Astrocyte of the cerebellum (primary cell): ENCODE measurements around the gene DPYD.

ENCODE experiments used
- DNase-seq: peaks from one replicate; pipeline ENCODE4 v3.0.0-alpha.2; 2011; ENCODE audit warnings: low read depth
- H3K4me3 ChIP-seq: 2 replicates; pipeline ENCODE4 v1.5.1; 2011; ENCODE audit warnings: mild to moderate bottlenecking, low read depth, low read length, moderate library complexity
- CTCF ChIP-seq: IDR thresholded peaks from 2 replicates; pipeline ENCODE4 v1.5.1; 2012; ENCODE audit warnings: low read length, low read depth, moderate library complexity, mild to moderate bottlenecking; ENCODE audit errors: missing control alignments
- in situ Hi-C: cut with HindIII; loops from 2 replicates; pipeline ENCODE4 v1.10.0; 2017; ENCODE audit warnings: low sequenced_read_pairs

Gene DPYD

GRCh38 chr1:97745912-97746311, 174.9 kb downstream of the DPYD start:
- no peak for DNase-seq
- H3K4me3 ChIP-seq = no peak overlapping the region
- no peak for TF ChIP-seq CTCF
- in situ Hi-C loops = no loop called here

- no peak overlapping the region for H3K4me3 ChIP-seq
- TF ChIP-seq CTCF = no peak
- no peak for DNase-seq
- in situ Hi-C loops = no loop called here
These were observed 175.9 kb downstream of the DPYD start for GRCh38 chr1:97744977-97745376.

GRCh38 chr1:97743129-97743528, 177.7 kb downstream of the DPYD start:
- DNase-seq = no peak
- no peak for TF ChIP-seq CTCF
- H3K4me3 ChIP-seq = no peak overlapping the region
- in situ Hi-C loops = no loop called here

- DNase-seq = no peak
- in situ Hi-C loops = no loop called here
- no peak overlapping the region for H3K4me3 ChIP-seq
- TF ChIP-seq CTCF = no peak
These were observed 179.9 kb downstream of the DPYD start for GRCh38 chr1:97740891-97741290.

GRCh38 chr1:97739596-97740103, 181.2 kb downstream of the DPYD start:
- no peak for TF ChIP-seq CTCF
- no peak for DNase-seq
- in situ Hi-C loops = no loop called here
- H3K4me3 ChIP-seq = no peak overlapping the region

GRCh38 chr1:97738270-97738669, 182.6 kb downstream of the DPYD start:
- in situ Hi-C loops = no loop called here
- TF ChIP-seq CTCF = no peak
- no peak for DNase-seq
- H3K4me3 ChIP-seq = no peak overlapping the region

- in situ Hi-C loops = no loop called here
- TF ChIP-seq CTCF = no peak
- H3K4me3 ChIP-seq = no peak overlapping the region
These were observed 190.6 kb downstream of the DPYD start for GRCh38 chr1:97730271-97730670.

More at GRCh38 chr1:97730271-97730670, 190.6 kb downstream of the DPYD start:
- DNase-seq = no peak
